K562 (cell line): ENCODE data around the gene ECM2. TPM values are rescaled to one million over a fixed set of nuclear protein-coding genes. Genes with fewer than 3 reads are reported as not detected.

ENCODE experiments used
- ATF2 ChIP-seq: sonication (generic); formaldehyde crosslinking; IDR thresholded peaks from 2 replicates; pipeline ENCODE4 v1.8.1; 2022; ENCODE audit warnings: missing genetic modification reagents
- COPS2 ChIP-seq: fragments of 450-650 bp; conservative IDR thresholded peaks from 2 replicates; pipeline ENCODE4 v1.6.1; 2016; ENCODE audit warnings: mild to moderate bottlenecking, moderate library complexity
- EP300 ChIP-seq: IDR thresholded peaks from 2 replicates; pipeline ENCODE4 v1.6.1; 2012; ENCODE audit warnings: low read length, improper control_type of control experiment
- EP400 ChIP-seq: fragments of 450-650 bp; IDR thresholded peaks from 2 replicates; pipeline ENCODE4 v1.6.1; 2017; ENCODE audit warnings: antibody characterized with exemption, mild to moderate bottlenecking, moderate library complexity
- JUNB ChIP-seq: fragments of 450-650 bp; formaldehyde crosslinking; conservative IDR thresholded peaks from 2 replicates; pipeline ENCODE4 v1.4.0; 2020; ENCODE audit warnings: mild to moderate bottlenecking
- KLF16 ChIP-seq: IDR thresholded peaks from 2 replicates; pipeline ENCODE4 v1.6.1; 2016; ENCODE audit warnings: antibody characterized with exemption
- MXI1 ChIP-seq: IDR thresholded peaks from 2 replicates; pipeline ENCODE4 v1.6.1; 2011; ENCODE audit warnings: low read depth, mild to moderate bottlenecking, improper control_type of control experiment, low read length
- SRSF7 ChIP-seq: fragments of 200-400 bp; formaldehyde crosslinking; optimal IDR thresholded peaks from 2 replicates; pipeline ENCODE3; 2017; ENCODE audit warnings: mild to moderate bottlenecking, low read depth, low read length
- ZNF766 ChIP-seq: fragments of 200-800 bp; sonication (Bioruptor generic); conservative IDR thresholded peaks from 2 replicates; pipeline ENCODE4 v1.6.1; 2016; ENCODE audit warnings: missing genetic modification characterization, missing compliant biosample characterization
- polyA plus RNA-seq, 8 experiments: library from polyadenylated mRNA; depleted of rRNA in 4 of 8; stranded (reverse) in 5 of 8; unstranded in 3 of 8; fragments of >200 nt; fragmentation: Nextera tagmentation in 2 of 8; fragmentation: Illumina TruSeq in 1 of 8; extraction: Ambion mirVana in 2 of 8; extraction: Trizol in 1 of 8; gene quantifications; 2 replicates each; pipeline versions ENCODE4 v1.2.1 to v1.2.3, GENCODE V29; 2011 to 2014; ENCODE audit warnings: inconsistent platforms in 1 of 8, missing spikeins in 1 of 8
- total RNA-seq, 7 experiments: library from RNA; depleted of rRNA in 6 of 7; stranded (reverse); fragments of >200 nt in 6 of 7; fragmentation: Illumina TruSeq in 2 of 7; extraction: Trizol in 2 of 7; gene quantifications; 2 replicates each; pipeline versions ENCODE4 v1.2.1 to v1.2.3, GENCODE V29; 2011 to 2021; ENCODE audit warnings: low replicate concordance in 1 of 7
- TF ChIP-seq, protein P1 (sequence below), 2 experiments: fragments of 450-650 bp; formaldehyde crosslinking in 1 of 2; IDR thresholded peaks; 2 replicates each; pipeline versions ENCODE4 v1.4.0 to v1.6.1; 2014 to 2020; ENCODE audit warnings: mild to moderate bottlenecking in 2 of 2, borderline replicate concordance in 1 of 2, low read depth in 1 of 2

Gene ECM2
- total and polyA plus RNA-seq, 9 of the 15 experiments (the other 6 are each of a cell fraction or from before 2014, with no cell fraction given) = 0.03 to 0.07 TPM; not detected in 7

- TF ChIP-seq EP300 (no peak), JUNB (CRISPR knock-in tag) (no peak), ATF2 (CRISPR knock-in tag) (no peak), COPS2 (no peak), SRSF7 (no peak), KLF16 (no peak), MXI1 (no peak), EP400 (no peak), ZNF766 (CRISPR knock-in tag) (no peak)
- TF ChIP-seq, protein P1, sequence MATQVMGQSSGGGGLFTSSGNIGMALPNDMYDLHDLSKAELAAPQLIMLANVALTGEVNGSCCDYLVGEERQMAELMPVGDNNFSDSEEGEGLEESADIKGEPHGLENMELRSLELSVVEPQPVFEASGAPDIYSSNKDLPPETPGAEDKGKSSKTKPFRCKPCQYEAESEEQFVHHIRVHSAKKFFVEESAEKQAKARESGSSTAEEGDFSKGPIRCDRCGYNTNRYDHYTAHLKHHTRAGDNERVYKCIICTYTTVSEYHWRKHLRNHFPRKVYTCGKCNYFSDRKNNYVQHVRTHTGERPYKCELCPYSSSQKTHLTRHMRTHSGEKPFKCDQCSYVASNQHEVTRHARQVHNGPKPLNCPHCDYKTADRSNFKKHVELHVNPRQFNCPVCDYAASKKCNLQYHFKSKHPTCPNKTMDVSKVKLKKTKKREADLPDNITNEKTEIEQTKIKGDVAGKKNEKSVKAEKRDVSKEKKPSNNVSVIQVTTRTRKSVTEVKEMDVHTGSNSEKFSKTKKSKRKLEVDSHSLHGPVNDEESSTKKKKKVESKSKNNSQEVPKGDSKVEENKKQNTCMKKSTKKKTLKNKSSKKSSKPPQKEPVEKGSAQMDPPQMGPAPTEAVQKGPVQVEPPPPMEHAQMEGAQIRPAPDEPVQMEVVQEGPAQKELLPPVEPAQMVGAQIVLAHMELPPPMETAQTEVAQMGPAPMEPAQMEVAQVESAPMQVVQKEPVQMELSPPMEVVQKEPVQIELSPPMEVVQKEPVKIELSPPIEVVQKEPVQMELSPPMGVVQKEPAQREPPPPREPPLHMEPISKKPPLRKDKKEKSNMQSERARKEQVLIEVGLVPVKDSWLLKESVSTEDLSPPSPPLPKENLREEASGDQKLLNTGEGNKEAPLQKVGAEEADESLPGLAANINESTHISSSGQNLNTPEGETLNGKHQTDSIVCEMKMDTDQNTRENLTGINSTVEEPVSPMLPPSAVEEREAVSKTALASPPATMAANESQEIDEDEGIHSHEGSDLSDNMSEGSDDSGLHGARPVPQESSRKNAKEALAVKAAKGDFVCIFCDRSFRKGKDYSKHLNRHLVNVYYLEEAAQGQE (IDR thresholded peaks at IDR 0.05; ENCODE audit: borderline replicate concordance) = no peak
- TF ChIP-seq, protein P1 (CRISPR knock-in tag; IDR thresholded peaks at IDR 0.05; ENCODE audit: low read depth) = no peak
- TF ChIP-seq, all 486 proteins: peak for 0
Measured at GRCh38 chr9:92562461-92562967, 26.7 kb upstream of the ECM2 start (continued).
